ENCODE results near the gene REEP3. TPM values are rescaled to one million over a fixed set of nuclear protein-coding genes. Genes with fewer than 3 reads are reported as not detected.

The REEP3 gene
- total and polyA plus RNA-seq, 2 experiments from 2014 or later, result 69.9 to 72.1 TPM

DNA sequence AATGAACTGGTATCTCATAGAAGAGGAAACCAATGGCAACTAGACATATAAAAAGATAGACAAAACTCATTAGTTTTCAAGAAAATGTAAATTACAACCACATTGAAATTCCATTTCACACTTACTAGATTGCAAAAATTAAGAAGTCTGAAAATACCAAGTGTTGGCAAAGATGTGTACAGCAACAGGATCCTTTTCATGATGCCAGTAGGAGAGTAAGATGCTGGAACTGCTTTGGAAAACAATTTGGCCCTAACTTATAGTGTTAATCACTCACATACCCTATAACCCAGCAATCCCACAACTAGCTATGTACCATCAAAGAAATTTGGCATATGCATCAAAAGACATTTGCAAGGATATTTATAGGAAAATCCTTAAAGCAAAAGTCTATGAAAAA lies 15.5 kb downstream of the REEP3 start:
- Histone ChIP-seq H3K9ac (no peak overlapping the region), H4K20me1 (ENCODE audit: insufficient read depth) (no peaks in the 10 kb centered on the region), H3K4me3 (no peak overlapping the region), H3K27me3 (replicated peaks; ENCODE audit: insufficient read depth) (no peaks in the 10 kb centered on the region), H3K27ac (no peak overlapping the region), H3K9me3 (ENCODE audit: low read depth) (no peaks in the 10 kb centered on the region), H3K79me2 (ENCODE audit: insufficient read depth) (peaks cover 100% of the 10 kb centered on the region), H3F3A (ENCODE audit: insufficient read depth) (no peaks in the 10 kb centered on the region), H3K36me3 (ENCODE audit: low read depth) (no peaks in the 10 kb centered on the region), H3K4me2 (ENCODE audit: unreplicated experiment) (no peak overlapping the region), H3K9me2 (ENCODE audit: insufficient read depth) (no peaks in the 10 kb centered on the region), H2AFZ (no peak overlapping the region), H3K4me1 (ENCODE audit: insufficient read depth) (peaks cover 9% of the 10 kb centered on the region; the same call in 1 of the 2 replicates)
- no peak for TF ChIP-seq EZH2phosphoT487 (IDR thresholded peaks at IDR 0.05; ENCODE audit: insufficient read depth, low read depth)
- TF ChIP-seq EZH2 (IDR thresholded peaks at IDR 0.05; ENCODE audit: insufficient read depth, poor library complexity, severe bottlenecking), result no peak
- in situ Hi-C loops (cut with MboI), result no loop called here
- DNase-seq, result no peak

DNA sequence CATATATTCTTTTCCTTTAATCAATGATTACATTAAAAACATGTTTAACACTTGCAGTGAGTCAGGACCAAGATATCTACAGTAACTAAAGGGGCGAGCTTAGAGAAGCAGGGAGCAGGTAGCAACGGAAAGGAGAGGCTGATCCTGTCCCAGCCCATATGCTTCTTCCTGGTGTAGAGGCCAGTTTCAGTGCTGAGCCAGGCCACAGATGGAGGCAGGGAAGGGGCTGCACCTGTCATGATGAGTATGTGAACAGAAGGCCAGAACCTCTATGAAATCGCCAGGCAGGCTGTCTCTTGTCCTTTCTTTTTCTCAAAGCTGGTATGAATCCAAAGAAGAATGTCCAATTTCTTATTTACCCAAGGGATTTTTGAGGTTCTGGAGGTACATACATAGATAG lies 16.3 kb downstream of the REEP3 start:
- no peak overlapping the region for H2AFZ ChIP-seq
- H3K9ac ChIP-seq, result no peak overlapping the region
- H4K20me1 ChIP-seq (ENCODE audit: insufficient read depth), result no peaks in the 10 kb centered on the region
- H3K79me2 ChIP-seq (ENCODE audit: insufficient read depth), result peaks cover 100% of the 10 kb centered on the region
- TF ChIP-seq EZH2 (IDR thresholded peaks at IDR 0.05; ENCODE audit: insufficient read depth, poor library complexity, severe bottlenecking) (no peak), EZH2phosphoT487 (IDR thresholded peaks at IDR 0.05; ENCODE audit: insufficient read depth, low read depth) (no peak)
- H3K4me1 ChIP-seq (ENCODE audit: insufficient read depth), result peaks cover 9% of the 10 kb centered on the region
- H3K4me2 ChIP-seq (ENCODE audit: unreplicated experiment), result no peak overlapping the region
- H3K27ac ChIP-seq, result no peak overlapping the region
- no peaks in the 10 kb centered on the region for H3F3A ChIP-seq (ENCODE audit: insufficient read depth)
- no peaks in the 10 kb centered on the region for H3K9me2 ChIP-seq (ENCODE audit: insufficient read depth)
- H3K4me3 ChIP-seq, result no peak overlapping the region
- WGBS, 2 experiments (ENCODE audit: low coverage in 1 of 2, low lambda C conversion rate in 2 of 2, missing lambda C conversion rate in 2 of 2), result 87 to 98% methylated on average over 3 of the region's 3 CpGs
- H3K36me3 ChIP-seq (ENCODE audit: low read depth), result no peaks in the 10 kb centered on the region
- H3K27me3 ChIP-seq (replicated peaks; ENCODE audit: insufficient read depth), result no peaks in the 10 kb centered on the region
- no peak for DNase-seq
- H3K9me3 ChIP-seq (ENCODE audit: low read depth), result no peaks in the 10 kb centered on the region
- in situ Hi-C loops (cut with MboI), result no loop called here

GRCh38 chr10:63539377-63539776 lies 18.2 kb downstream of the REEP3 start:
- Histone ChIP-seq H4K20me1 (ENCODE audit: insufficient read depth) (no peaks in the 10 kb centered on the region), H3K9ac (no peak overlapping the region), H3K27me3 (replicated peaks; ENCODE audit: insufficient read depth) (no peaks in the 10 kb centered on the region), H3K9me3 (ENCODE audit: low read depth) (no peaks in the 10 kb centered on the region), H3K4me1 (ENCODE audit: insufficient read depth) (peaks cover 23% of the 10 kb centered on the region), H3K4me2 (ENCODE audit: unreplicated experiment) (no peak overlapping the region), H3F3A (ENCODE audit: insufficient read depth) (peaks cover 8% of the 10 kb centered on the region; the same call in 1 of the 2 replicates), H2AFZ (peak overlapping the region; percentile 6; the same call in 1 of the 2 replicates), H3K4me3 (no peak overlapping the region), H3K36me3 (ENCODE audit: low read depth) (no peaks in the 10 kb centered on the region), H3K79me2 (ENCODE audit: insufficient read depth) (peaks cover 100% of the 10 kb centered on the region), H3K27ac (no peak overlapping the region), H3K9me2 (ENCODE audit: insufficient read depth) (no peaks in the 10 kb centered on the region)
- WGBS, 2 experiments (ENCODE audit: low coverage in 1 of 2, low lambda C conversion rate in 2 of 2, missing lambda C conversion rate in 2 of 2), result 76 to 89% methylated on average over 2 of the region's 2 CpGs
- in situ Hi-C loops (cut with MboI), result no loop called here
- DNase-seq, result no peak
- TF ChIP-seq EZH2phosphoT487 (IDR thresholded peaks at IDR 0.05; ENCODE audit: insufficient read depth, low read depth), result no peak
- no peak for TF ChIP-seq EZH2 (IDR thresholded peaks at IDR 0.05; ENCODE audit: insufficient read depth, poor library complexity, severe bottlenecking)

GRCh38 chr10:63539994-63540393 lies 18.8 kb downstream of the REEP3 start:
- Histone ChIP-seq H3K36me3 (ENCODE audit: low read depth) (no peaks in the 10 kb centered on the region), H3K4me2 (ENCODE audit: unreplicated experiment) (no peak overlapping the region), H2AFZ (peak overlapping the region; percentile 6; the same call in 1 of the 2 replicates), H4K20me1 (ENCODE audit: insufficient read depth) (no peaks in the 10 kb centered on the region), H3K9ac (0 out of 2 replicates have a peak overlapping the region, but pooled peaks have one; percentile 4), H3K4me3 (no peak overlapping the region), H3K4me1 (ENCODE audit: insufficient read depth) (peaks cover 24% of the 10 kb centered on the region), H3K79me2 (ENCODE audit: insufficient read depth) (peaks cover 100% of the 10 kb centered on the region), H3K27me3 (replicated peaks; ENCODE audit: insufficient read depth) (no peaks in the 10 kb centered on the region), H3K9me3 (ENCODE audit: low read depth) (no peaks in the 10 kb centered on the region), H3K27ac (0 out of 2 replicates have a peak overlapping the region, but pooled peaks have one; percentile 3), H3F3A (ENCODE audit: insufficient read depth) (peaks cover 8% of the 10 kb centered on the region), H3K9me2 (ENCODE audit: insufficient read depth) (no peaks in the 10 kb centered on the region)
- in situ Hi-C loops (cut with MboI), result no loop called here
- TF ChIP-seq EZH2phosphoT487 (IDR thresholded peaks at IDR 0.05; ENCODE audit: insufficient read depth, low read depth) (no peak), EZH2 (IDR thresholded peaks at IDR 0.05; ENCODE audit: insufficient read depth, poor library complexity, severe bottlenecking) (no peak)
- DNase-seq, result no peak
- WGBS, 2 experiments (ENCODE audit: low coverage in 1 of 2, low lambda C conversion rate in 2 of 2, missing lambda C conversion rate in 2 of 2), result 0 to 13% methylated on average over 1 of the region's 1 CpG
